Caco-2 (cell line): ENCODE results near the gene FAM193A. TPM values are rescaled to one million over a fixed set of nuclear protein-coding genes. Genes with fewer than 3 reads are reported as not detected.
A peak's percentile ranks its signal among the peaks of the same experiment; 100 is the strongest.

Experiments used
- BruUV-seq: library from RNA; stranded (reverse); fragments of 400-500 nt; replicated peaks from 2 replicates; lab custom pipeline; 2021; lab: Mats Ljungman, UMichigan
- CTCF ChIA-PET: fragments of 300-600 bp; sonication (Branson Sonifier 250); formaldehyde crosslinking; loops from one replicate; lab custom pipeline; 2022; ENCODE audit warnings: antibody characterized with exemption; lab: Charles Lee
- POLR2A ChIA-PET: fragments of 300-600 bp; sonication (Branson Sonifier 250); formaldehyde crosslinking; loops from one replicate; lab custom pipeline; 2022; ENCODE audit warnings: antibody characterized with exemption; lab: Charles Lee
- DNase-seq, 2 experiments: peaks; one replicate each; pipeline versions ENCODE4 v3.0.0 to v3.0.0-alpha.2; 2020 to 2022
- H3K27me3 ChIP-seq: replicated peaks from 2 replicates; pipeline ENCODE4 v1.6.0; 2011; ENCODE audit warnings: low read length; ENCODE audit not compliant: control insufficient read depth, insufficient read depth
- H3K36me3 ChIP-seq: 2 replicates; pipeline ENCODE4 v1.5.1; 2011; ENCODE audit warnings: low read length; ENCODE audit not compliant: control insufficient read depth, insufficient read depth
- H3K4me1 ChIP-seq: fragments of 250-450 bp; sonication (Bioruptor Pico); 2 replicates; pipeline ENCODE4 v1.5.1; 2020; ENCODE audit warnings: mild to moderate bottlenecking
- H3K4me3 ChIP-seq: 2 replicates; pipeline ENCODE4 v1.5.1; 2011; ENCODE audit warnings: low read depth, mild to moderate bottlenecking, control low read depth, low read length
- H3K9me3 ChIP-seq: fragments of 250-450 bp; sonication (Bioruptor Pico); 2 replicates; pipeline ENCODE4 v1.5.1; 2020; ENCODE audit warnings: mild to moderate bottlenecking, moderate library complexity
- H3K27ac Mint-ChIP-seq: one replicate; pipeline ENCODE4 v1.8.0; 2022; ENCODE audit warnings: mixed read lengths; ENCODE audit not compliant: unreplicated experiment
- H3K27me3 Mint-ChIP-seq: one replicate; pipeline ENCODE4 v1.8.0; 2022; ENCODE audit warnings: mixed read lengths; ENCODE audit not compliant: insufficient read depth, unreplicated experiment
- H3K36me3 Mint-ChIP-seq: one replicate; pipeline ENCODE4 v1.8.0; 2022; ENCODE audit warnings: mild to moderate bottlenecking, mixed read lengths; ENCODE audit not compliant: insufficient read depth, unreplicated experiment
- H3K4me1 Mint-ChIP-seq: one replicate; pipeline ENCODE4 v1.8.0; 2022; ENCODE audit warnings: low read depth, mixed read lengths; ENCODE audit not compliant: unreplicated experiment
- H3K4me3 Mint-ChIP-seq: one replicate; pipeline ENCODE4 v1.8.0; 2022; ENCODE audit warnings: mild to moderate bottlenecking, moderate library complexity, mixed read lengths; ENCODE audit not compliant: unreplicated experiment
- H3K9me3 Mint-ChIP-seq: one replicate; pipeline ENCODE4 v1.8.0; 2022; ENCODE audit warnings: mixed read lengths; ENCODE audit not compliant: unreplicated experiment
- intact Hi-C: fragments of 100-400 bp; cut with micrococcal nuclease; formaldehyde crosslinking; loops from one replicate; pipeline ENCODE4 v1.10.0; 2022; ENCODE audit not compliant: unreplicated experiment
- total RNA-seq: library from RNA; stranded (reverse); gene quantifications from 2 replicates; pipeline ENCODE4 v1.2.3, GENCODE V29; 2022
- TF ChIP-seq, protein P1 (sequence below), 2 experiments: fragments of 200-600 bp in 1 of 2; IDR thresholded peaks; 1 replicate in 1 of 2; 2 replicates in 1 of 2; pipeline versions ENCODE4 v1.5.1 to v1.8.0; 2011 to 2022; ENCODE audit warnings: antibody characterized with exemption in 1 of 2, control low read depth in 1 of 2, inconsistent platforms in 1 of 2, low read depth in 1 of 2, low read length in 1 of 2, mild to moderate bottlenecking in 1 of 2, moderate library complexity in 1 of 2; ENCODE audit not compliant: insufficient read depth in 1 of 2, severe bottlenecking in 1 of 2, unreplicated experiment in 1 of 2

Gene FAM193A
- total RNA-seq, 1 experiment from 2014 or later, result 28.7 TPM

GRCh38 chr4:2699534-2699933 is 163.1 kb downstream of the FAM193A start:
- H3K27me3 ChIP-seq, result no peaks in the 10 kb centered on the region
- CTCF ChIA-PET, result no interaction called here
- H3K4me1 Mint-ChIP-seq, result no peaks in the 10 kb centered on the region
- H3K36me3 ChIP-seq, result peaks cover 3% of the 10 kb centered on the region
- no peak overlapping the region for H3K4me3 Mint-ChIP-seq
- H3K27ac Mint-ChIP-seq, result no peak overlapping the region
- H3K9me3 ChIP-seq, result no peaks in the 10 kb centered on the region
- intact Hi-C loops, result no loop called here
- H3K9me3 Mint-ChIP-seq, result no peaks in the 10 kb centered on the region
- BruUV-seq, result no TSS peak
- peaks cover 84% of the 10 kb centered on the region for H3K36me3 Mint-ChIP-seq
- H3K27me3 Mint-ChIP-seq, result no peaks in the 10 kb centered on the region
- no peaks in the 10 kb centered on the region for H3K4me1 ChIP-seq
- TF ChIP-seq, protein P1, sequence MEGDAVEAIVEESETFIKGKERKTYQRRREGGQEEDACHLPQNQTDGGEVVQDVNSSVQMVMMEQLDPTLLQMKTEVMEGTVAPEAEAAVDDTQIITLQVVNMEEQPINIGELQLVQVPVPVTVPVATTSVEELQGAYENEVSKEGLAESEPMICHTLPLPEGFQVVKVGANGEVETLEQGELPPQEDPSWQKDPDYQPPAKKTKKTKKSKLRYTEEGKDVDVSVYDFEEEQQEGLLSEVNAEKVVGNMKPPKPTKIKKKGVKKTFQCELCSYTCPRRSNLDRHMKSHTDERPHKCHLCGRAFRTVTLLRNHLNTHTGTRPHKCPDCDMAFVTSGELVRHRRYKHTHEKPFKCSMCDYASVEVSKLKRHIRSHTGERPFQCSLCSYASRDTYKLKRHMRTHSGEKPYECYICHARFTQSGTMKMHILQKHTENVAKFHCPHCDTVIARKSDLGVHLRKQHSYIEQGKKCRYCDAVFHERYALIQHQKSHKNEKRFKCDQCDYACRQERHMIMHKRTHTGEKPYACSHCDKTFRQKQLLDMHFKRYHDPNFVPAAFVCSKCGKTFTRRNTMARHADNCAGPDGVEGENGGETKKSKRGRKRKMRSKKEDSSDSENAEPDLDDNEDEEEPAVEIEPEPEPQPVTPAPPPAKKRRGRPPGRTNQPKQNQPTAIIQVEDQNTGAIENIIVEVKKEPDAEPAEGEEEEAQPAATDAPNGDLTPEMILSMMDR (IDR thresholded peaks at IDR 0.05; ENCODE audit: insufficient read depth in 1 of 2, low read depth in 1 of 2, low read length in 1 of 2, severe bottlenecking in 1 of 2, unreplicated experiment in 1 of 2), result no peak
- POLR2A ChIA-PET, result no interaction called here
- no peak overlapping the region for H3K4me3 ChIP-seq
- no peak for DNase-seq

DNA sequence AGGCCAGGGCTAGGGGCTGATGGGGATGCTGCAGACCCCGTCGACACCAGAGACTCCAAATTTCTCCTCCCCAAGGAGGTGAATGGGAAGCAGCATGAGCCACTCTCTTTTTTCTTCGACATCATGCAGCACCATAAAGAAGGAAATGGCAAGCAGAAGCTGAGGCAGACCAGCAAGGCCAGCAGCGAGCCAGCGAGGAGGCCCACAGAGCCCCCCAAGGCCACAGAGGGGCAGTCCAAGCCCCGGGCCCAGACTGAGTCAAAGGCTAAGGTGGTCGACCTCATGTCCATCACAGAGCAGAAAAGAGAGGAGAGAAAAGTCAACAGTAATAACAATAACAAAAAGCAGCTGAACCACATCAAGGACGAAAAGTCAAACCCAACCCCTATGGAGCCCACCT is 163.6 kb downstream of the FAM193A start:
- H3K9me3 Mint-ChIP-seq, result no peaks in the 10 kb centered on the region
- BruUV-seq, result TSS peak; percentile 73
- peaks cover 3% of the 10 kb centered on the region for H3K36me3 ChIP-seq

DNA sequence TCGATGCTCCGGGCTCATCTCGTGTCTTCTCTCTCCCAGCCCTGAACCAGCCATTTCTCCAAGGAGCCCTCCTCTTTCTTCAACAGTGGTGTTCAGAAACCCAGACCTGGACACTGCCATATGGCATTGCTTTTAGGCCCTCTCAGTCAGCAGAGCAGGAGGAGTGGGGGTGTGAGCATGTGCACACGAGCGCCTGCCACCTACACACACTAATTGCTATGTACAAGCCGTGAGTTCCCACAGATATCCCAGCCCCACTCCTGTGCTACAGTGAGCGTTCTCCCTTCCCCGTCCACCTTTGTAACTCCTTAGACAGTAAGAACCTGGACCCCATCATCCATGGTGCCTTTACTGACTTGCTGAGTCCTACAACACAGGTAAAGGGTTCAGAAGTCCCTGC is 165.9 kb downstream of the FAM193A start:
- Mint-ChIP-seq H3K27ac (no peak overlapping the region), H3K9me3 (no peaks in the 10 kb centered on the region), H3K27me3 (no peaks in the 10 kb centered on the region), H3K4me1 (no peaks in the 10 kb centered on the region), H3K36me3 (peaks cover 77% of the 10 kb centered on the region), H3K4me3 (no peak overlapping the region)
- TF ChIP-seq, protein P1 (IDR thresholded peaks at IDR 0.05; ENCODE audit: insufficient read depth in 1 of 2, low read depth in 1 of 2, low read length in 1 of 2, severe bottlenecking in 1 of 2, unreplicated experiment in 1 of 2), result no peak
- no peak for DNase-seq
- BruUV-seq, result no TSS peak
- CTCF ChIA-PET, result no interaction called here
- POLR2A ChIA-PET, result no interaction called here
- intact Hi-C loops, result no loop called here
- Histone ChIP-seq H3K4me3 (no peak overlapping the region), H3K4me1 (no peaks in the 10 kb centered on the region), H3K9me3 (no peaks in the 10 kb centered on the region), H3K36me3 (peaks cover 3% of the 10 kb centered on the region), H3K27me3 (no peaks in the 10 kb centered on the region)

More for the DNA sequence above, 163.6 kb downstream of the FAM193A start:
- Mint-ChIP-seq H3K4me3 (no peak overlapping the region), H3K27ac (no peak overlapping the region), H3K36me3 (peaks cover 84% of the 10 kb centered on the region), H3K27me3 (no peaks in the 10 kb centered on the region), H3K4me1 (no peaks in the 10 kb centered on the region)
- ChIA-PET CTCF (no interaction called here), POLR2A (no interaction called here)
- no peak for DNase-seq
- Histone ChIP-seq H3K4me1 (no peaks in the 10 kb centered on the region), H3K9me3 (no peaks in the 10 kb centered on the region), H3K4me3 (no peak overlapping the region), H3K27me3 (no peaks in the 10 kb centered on the region)
- intact Hi-C loops, result no loop called here
- TF ChIP-seq, protein P1 (IDR thresholded peaks at IDR 0.05; ENCODE audit: insufficient read depth in 1 of 2, low read depth in 1 of 2, low read length in 1 of 2, severe bottlenecking in 1 of 2, unreplicated experiment in 1 of 2), result no peak
